IMR-90 (cell line): ENCODE results near the gene FRAS1. TPM values are rescaled to one million over a fixed set of nuclear protein-coding genes. Genes with fewer than 3 reads are reported as not detected.

Source experiments
- ATAC-seq: fragments of 200-7000 bp; cut with Tn5 transposase; 2 replicates; pipeline ENCODE4 v1.9.1; 2020; ENCODE audit warnings: low read depth, mild to moderate bottlenecking, moderate library complexity
- BruUV-seq: library from RNA; stranded (reverse); fragments of 400-500 nt; replicated peaks from 2 replicates; lab custom pipeline; 2021; lab: Mats Ljungman, UMichigan
- CTCF ChIA-PET: fragments of 300-600 bp; formaldehyde crosslinking; extraction: SDS; loops from one replicate; lab custom pipeline; 2021; ENCODE audit warnings: antibody characterized with exemption; lab: Yijun Ruan, JAX
- POLR2A ChIA-PET: fragments of 300-600 bp; sonication (Branson Sonifier 250); formaldehyde crosslinking; loops from one replicate; lab custom pipeline; 2022; ENCODE audit warnings: antibody characterized with exemption; ENCODE audit not compliant: unreplicated experiment; lab: Charles Lee
- DNase-seq: peaks from one replicate; pipeline ENCODE4 v3.0.0; 2013
- H2AFZ ChIP-seq: replicated peaks from 2 replicates; pipeline ENCODE3; 2013; ENCODE audit warnings: low read length, mild to moderate bottlenecking; ENCODE audit not compliant: poor library complexity
- H2AK5ac ChIP-seq: 2 replicates; pipeline ENCODE4 v1.6.1; 2013; ENCODE audit warnings: low read depth, low read length, inconsistent platforms
- H2AK9ac ChIP-seq: replicated peaks from 2 replicates; pipeline ENCODE3; 2013; ENCODE audit warnings: mild to moderate bottlenecking, low read depth, low read length, moderate library complexity; ENCODE audit not compliant: poor library complexity
- H2BK120ac ChIP-seq: 2 replicates; pipeline ENCODE4 v1.6.1; 2013; ENCODE audit warnings: low read depth, low read length, inconsistent platforms
- H2BK15ac ChIP-seq: 3 replicates; pipeline ENCODE4 v1.6.1; 2013; ENCODE audit warnings: low read depth, low read length, inconsistent platforms
- H2BK20ac ChIP-seq: 2 replicates; pipeline ENCODE4 v1.6.1; 2013; ENCODE audit warnings: low read depth, mild to moderate bottlenecking, inconsistent platforms, low read length, moderate library complexity
- H2BK5ac ChIP-seq: 2 replicates; pipeline ENCODE4 v1.6.1; 2013; ENCODE audit warnings: mild to moderate bottlenecking, low read depth, low read length, inconsistent platforms; ENCODE audit not compliant: poor library complexity, severe bottlenecking
- H3K14ac ChIP-seq: replicated peaks from 2 replicates; pipeline ENCODE4 v1.6.1; 2013; ENCODE audit warnings: low read depth, low read length, inconsistent platforms
- H3K18ac ChIP-seq: 2 replicates; pipeline ENCODE4 v1.6.1; 2013; ENCODE audit warnings: low read depth, low read length, control low read depth
- H3K23ac ChIP-seq: 2 replicates; pipeline ENCODE4 v1.6.1; 2013; ENCODE audit warnings: low read depth, low read length, inconsistent platforms
- H3K27ac ChIP-seq: 2 replicates; pipeline ENCODE4 v1.5.1; 2013; ENCODE audit warnings: mild to moderate bottlenecking, control low read depth, low read length; ENCODE audit not compliant: insufficient read depth
- H3K27me3 ChIP-seq: 2 replicates; pipeline ENCODE4 v1.6.1; 2013; ENCODE audit warnings: low read length; ENCODE audit not compliant: control insufficient read depth, insufficient read depth
- H3K36me3 ChIP-seq: 2 replicates; pipeline ENCODE4 v1.6.1; 2013; ENCODE audit warnings: low read length, mixed read lengths; ENCODE audit not compliant: control insufficient read depth, insufficient read depth
- H3K4ac ChIP-seq: 2 replicates; pipeline ENCODE4 v1.6.1; 2013; ENCODE audit warnings: low read depth, low read length, inconsistent platforms
- H3K4me1 ChIP-seq: 2 replicates; pipeline ENCODE4 v1.6.1; 2013; ENCODE audit warnings: low read length, mixed read lengths; ENCODE audit not compliant: control insufficient read depth, insufficient read depth
- H3K4me2 ChIP-seq: 2 replicates; pipeline ENCODE4 v1.6.1; 2013; ENCODE audit warnings: low read depth, mild to moderate bottlenecking, control low read depth, low read length, moderate library complexity
- H3K4me3 ChIP-seq: 2 replicates; pipeline ENCODE4 v1.5.1; 2013; ENCODE audit warnings: low read depth, mild to moderate bottlenecking, control low read depth, low read length, moderate library complexity; ENCODE audit not compliant: insufficient read depth
- H3K56ac ChIP-seq: 2 replicates; pipeline ENCODE4 v1.6.1; 2013; ENCODE audit warnings: low read length, inconsistent platforms; ENCODE audit not compliant: insufficient read depth; ENCODE audit errors: extremely low read depth
- H3K79me1 ChIP-seq, 2 experiments: 2 replicates each; pipeline ENCODE4 v1.6.1; 2013; ENCODE audit warnings: low read length in 2 of 2, inconsistent platforms in 1 of 2, low read depth in 1 of 2
- H3K9ac ChIP-seq: 2 replicates; pipeline ENCODE4 v1.6.1; 2013; ENCODE audit warnings: low read depth, low read length, control low read depth
- H3K9me1 ChIP-seq: 2 replicates; pipeline ENCODE4 v1.6.1; 2013; ENCODE audit warnings: low read length, inconsistent platforms; ENCODE audit not compliant: insufficient read depth
- H3K9me3 ChIP-seq: 2 replicates; pipeline ENCODE4 v1.6.1; 2013; ENCODE audit warnings: low read length; ENCODE audit not compliant: control insufficient read depth, insufficient read depth
- H4K20me1 ChIP-seq: 2 replicates; pipeline ENCODE4 v1.6.1; 2013; ENCODE audit warnings: low read length, inconsistent platforms; ENCODE audit not compliant: insufficient read depth
- H4K5ac ChIP-seq: 2 replicates; pipeline ENCODE4 v1.6.1; 2013; ENCODE audit warnings: mild to moderate bottlenecking, low read depth, low read length, control low read depth
- H4K8ac ChIP-seq, 2 experiments: 2 replicates each; pipeline ENCODE4 v1.6.1; 2013; ENCODE audit warnings: low read depth in 2 of 2, low read length in 2 of 2, control low read depth in 1 of 2, inconsistent platforms in 1 of 2
- H4K91ac ChIP-seq: 2 replicates; pipeline ENCODE4 v1.6.1; 2013; ENCODE audit warnings: low read depth, low read length, inconsistent platforms; ENCODE audit not compliant: insufficient read depth
- CEBPB ChIP-seq: IDR thresholded peaks from 2 replicates; pipeline ENCODE4 v1.6.1; 2012; ENCODE audit warnings: low read depth, low read length, improper control_type of control experiment
- FOS ChIP-seq: fragments of 150-350 bp; IDR thresholded peaks from 2 replicates; pipeline ENCODE4 v1.6.1; 2016; ENCODE audit warnings: low read depth, low read length
- MAFK ChIP-seq: IDR thresholded peaks from 2 replicates; pipeline ENCODE4 v1.6.1; 2012; ENCODE audit warnings: low read depth, low read length, improper control_type of control experiment
- MXI1 ChIP-seq: IDR thresholded peaks from 2 replicates; pipeline ENCODE4 v1.6.1; 2012; ENCODE audit warnings: low read depth, mild to moderate bottlenecking, low read length, moderate library complexity, borderline replicate concordance
- NFE2L2 ChIP-seq: fragments of 150-350 bp; IDR thresholded peaks from 2 replicates; pipeline ENCODE4 v1.6.1; 2016; ENCODE audit warnings: low read depth, mild to moderate bottlenecking, low read length
- POLR2A ChIP-seq: IDR thresholded peaks from 2 replicates; pipeline ENCODE4 v1.6.1; 2012; ENCODE audit warnings: mild to moderate bottlenecking, low read depth, low read length
- RAD21 ChIP-seq: IDR thresholded peaks from 2 replicates; pipeline ENCODE4 v1.6.1; 2012; ENCODE audit warnings: low read length, improper control_type of control experiment
- RCOR1 ChIP-seq: IDR thresholded peaks from 2 replicates; pipeline ENCODE4 v1.6.1; 2012; ENCODE audit warnings: mild to moderate bottlenecking, low read length, improper control_type of control experiment; ENCODE audit not compliant: insufficient replicate concordance
- RFX5 ChIP-seq: IDR thresholded peaks from 2 replicates; pipeline ENCODE4 v1.8.0; 2012; ENCODE audit warnings: low read depth, mild to moderate bottlenecking, low read length, moderate library complexity
- WGBS, 2 experiments: methylation state at CpG; one replicate each; pipeline versions ENCODE4 v1.1.5 to v1.1.7; 2013; ENCODE audit warnings: missing lambda C conversion rate in 2 of 2; ENCODE audit not compliant: insufficient read length in 1 of 2; ENCODE audit errors: extremely low coverage in 2 of 2; 5-methylcytosine and 5-hydroxymethylcytosine counted together
- dilution Hi-C: fragments of 300-500 bp; cut with HindIII; formaldehyde crosslinking; loops from one replicate; pipeline ENCODE4 v1.14.3; 2018; ENCODE audit warnings: low sequenced_read_pairs; ENCODE audit not compliant: unreplicated experiment
- in situ Hi-C: fragments of 300-500 bp; cut with MboI; formaldehyde crosslinking; loops from 3 replicates; pipeline ENCODE4 v1.14.3; 2019; ENCODE audit warnings: low sequenced_read_pairs, inconsistent platforms, mixed read lengths
- intact Hi-C: fragments of 100-400 bp; cut with micrococcal nuclease; formaldehyde crosslinking; loops from 2 replicates; pipeline ENCODE4 v1.10.0; 2022
- polyA plus RNA-seq, 3 experiments: library from polyadenylated mRNA; depleted of rRNA; stranded (reverse); fragments of >200 nt; gene quantifications; 2 replicates each; pipeline ENCODE4 v1.2.3, GENCODE V29; 2012; ENCODE audit warnings: low replicate concordance in 1 of 3
- total RNA-seq: library from RNA; depleted of rRNA; stranded (reverse); fragments of >200 nt; gene quantifications from 2 replicates; pipeline ENCODE4 v1.2.3, GENCODE V29; 2012
- TF ChIP-seq, protein P1 (sequence below): fragments of 150-350 bp; IDR thresholded peaks from 2 replicates; pipeline ENCODE4 v1.6.1; 2016; ENCODE audit warnings: low read depth, mild to moderate bottlenecking, low read length, moderate library complexity, borderline replicate concordance
- TF ChIP-seq, protein P2 (sequence below): fragments of 150-350 bp; IDR thresholded peaks from 2 replicates; pipeline ENCODE4 v1.6.1; 2017; ENCODE audit warnings: mild to moderate bottlenecking, antibody characterized with exemption, low read length, low read depth
- TF ChIP-seq, protein P3 (sequence below): conservative IDR thresholded peaks from 2 replicates; pipeline ENCODE4 v1.5.1; 2012; ENCODE audit warnings: mild to moderate bottlenecking, low read depth, low read length, improper control_type of control experiment

FRAS1 gene
- total and polyA plus RNA-seq, 2 of the 4 experiments (the other 2 are of a cell fraction): under 0.01 to 0.03 TPM

DNA sequence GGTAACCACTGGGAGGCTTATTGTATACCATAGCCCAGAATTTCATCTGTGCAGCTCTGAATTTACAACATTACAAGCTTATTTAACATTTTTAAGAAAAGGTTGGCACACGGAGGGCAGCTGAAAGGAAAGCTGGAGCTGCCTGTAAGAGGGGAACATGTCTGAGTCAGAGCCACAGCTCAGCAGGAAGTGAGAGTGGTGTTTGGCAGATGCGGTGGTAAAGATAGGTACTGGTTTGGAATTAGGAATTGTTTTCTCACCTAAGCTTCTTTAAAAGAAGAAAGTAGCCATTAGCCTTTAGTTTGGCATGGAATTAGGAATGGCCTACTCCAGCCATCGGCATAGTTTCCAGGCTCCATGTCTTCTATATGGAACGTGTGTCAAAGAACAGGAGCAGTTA lies 321.9 kb downstream of the FRAS1 start:
- ATAC-seq: no peak
- H4K5ac ChIP-seq: no peak overlapping the region
- no peaks in the 10 kb centered on the region; the same call in 1 of the 2 replicates for H3K27me3 ChIP-seq
- BruUV-seq: no TSS peak
- DNase-seq: no peak
- H2BK120ac ChIP-seq: no peak overlapping the region
- POLR2A ChIA-PET: no interaction called here
- H3K9ac ChIP-seq: no peak overlapping the region
- no peaks in the 10 kb centered on the region for H3K79me1 ChIP-seq
- CTCF ChIA-PET: interaction anchor here (0.5 kb wide), 1 partner anchor 347 kb away, joined by 3 read pairs; no protein-coding TSS in a partner anchor
- dilution Hi-C loops: no loop called here
- no peak overlapping the region for H2BK20ac ChIP-seq
- H3K27ac ChIP-seq: no peak overlapping the region
- no peaks in the 10 kb centered on the region for H3K36me3 ChIP-seq
- H2BK5ac ChIP-seq: no peak overlapping the region
- H3K18ac ChIP-seq: no peak overlapping the region
- H3K14ac ChIP-seq: no peak overlapping the region
- H3K4me2 ChIP-seq: no peak overlapping the region
- no peak overlapping the region for H3K4ac ChIP-seq
- in situ Hi-C loops: no loop called here
- H2AFZ ChIP-seq: no peak overlapping the region
- no peak overlapping the region for H4K91ac ChIP-seq
- H3K23ac ChIP-seq: no peak overlapping the region
- no peak overlapping the region for H2AK9ac ChIP-seq
- H3K9me1 ChIP-seq: no peaks in the 10 kb centered on the region
- no peaks in the 10 kb centered on the region for H3K4me1 ChIP-seq
- H3K56ac ChIP-seq: no peak overlapping the region
- H2BK15ac ChIP-seq: no peak overlapping the region
- intact Hi-C loops: no loop called here
- no peaks in the 10 kb centered on the region for H3K9me3 ChIP-seq
- H2AK5ac ChIP-seq: no peak overlapping the region
- no CpG with 5 or more reads among the region's 4 CpGs for WGBS, 2 experiments
- no peaks in the 10 kb centered on the region for H4K20me1 ChIP-seq
- H3K4me3 ChIP-seq: no peak overlapping the region
- TF ChIP-seq RAD21 (no peak), MXI1 (no peak), NFE2L2 (no peak), RFX5 (no peak), POLR2A (no peak), FOS (no peak), MAFK (no peak), CEBPB (no peak), RCOR1 (no peak)
- TF ChIP-seq, protein P1, sequence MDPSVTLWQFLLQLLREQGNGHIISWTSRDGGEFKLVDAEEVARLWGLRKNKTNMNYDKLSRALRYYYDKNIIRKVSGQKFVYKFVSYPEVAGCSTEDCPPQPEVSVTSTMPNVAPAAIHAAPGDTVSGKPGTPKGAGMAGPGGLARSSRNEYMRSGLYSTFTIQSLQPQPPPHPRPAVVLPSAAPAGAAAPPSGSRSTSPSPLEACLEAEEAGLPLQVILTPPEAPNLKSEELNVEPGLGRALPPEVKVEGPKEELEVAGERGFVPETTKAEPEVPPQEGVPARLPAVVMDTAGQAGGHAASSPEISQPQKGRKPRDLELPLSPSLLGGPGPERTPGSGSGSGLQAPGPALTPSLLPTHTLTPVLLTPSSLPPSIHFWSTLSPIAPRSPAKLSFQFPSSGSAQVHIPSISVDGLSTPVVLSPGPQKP: no peak
- TF ChIP-seq, protein P2, sequence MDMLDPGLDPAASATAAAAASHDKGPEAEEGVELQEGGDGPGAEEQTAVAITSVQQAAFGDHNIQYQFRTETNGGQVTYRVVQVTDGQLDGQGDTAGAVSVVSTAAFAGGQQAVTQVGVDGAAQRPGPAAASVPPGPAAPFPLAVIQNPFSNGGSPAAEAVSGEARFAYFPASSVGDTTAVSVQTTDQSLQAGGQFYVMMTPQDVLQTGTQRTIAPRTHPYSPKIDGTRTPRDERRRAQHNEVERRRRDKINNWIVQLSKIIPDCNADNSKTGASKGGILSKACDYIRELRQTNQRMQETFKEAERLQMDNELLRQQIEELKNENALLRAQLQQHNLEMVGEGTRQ: no peak
- TF ChIP-seq, protein P3, sequence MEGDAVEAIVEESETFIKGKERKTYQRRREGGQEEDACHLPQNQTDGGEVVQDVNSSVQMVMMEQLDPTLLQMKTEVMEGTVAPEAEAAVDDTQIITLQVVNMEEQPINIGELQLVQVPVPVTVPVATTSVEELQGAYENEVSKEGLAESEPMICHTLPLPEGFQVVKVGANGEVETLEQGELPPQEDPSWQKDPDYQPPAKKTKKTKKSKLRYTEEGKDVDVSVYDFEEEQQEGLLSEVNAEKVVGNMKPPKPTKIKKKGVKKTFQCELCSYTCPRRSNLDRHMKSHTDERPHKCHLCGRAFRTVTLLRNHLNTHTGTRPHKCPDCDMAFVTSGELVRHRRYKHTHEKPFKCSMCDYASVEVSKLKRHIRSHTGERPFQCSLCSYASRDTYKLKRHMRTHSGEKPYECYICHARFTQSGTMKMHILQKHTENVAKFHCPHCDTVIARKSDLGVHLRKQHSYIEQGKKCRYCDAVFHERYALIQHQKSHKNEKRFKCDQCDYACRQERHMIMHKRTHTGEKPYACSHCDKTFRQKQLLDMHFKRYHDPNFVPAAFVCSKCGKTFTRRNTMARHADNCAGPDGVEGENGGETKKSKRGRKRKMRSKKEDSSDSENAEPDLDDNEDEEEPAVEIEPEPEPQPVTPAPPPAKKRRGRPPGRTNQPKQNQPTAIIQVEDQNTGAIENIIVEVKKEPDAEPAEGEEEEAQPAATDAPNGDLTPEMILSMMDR: no peak
- H4K8ac ChIP-seq: no peak overlapping the region
